ENCODE measurements around the gene ROBO1.

The ROBO1 gene

DNA sequence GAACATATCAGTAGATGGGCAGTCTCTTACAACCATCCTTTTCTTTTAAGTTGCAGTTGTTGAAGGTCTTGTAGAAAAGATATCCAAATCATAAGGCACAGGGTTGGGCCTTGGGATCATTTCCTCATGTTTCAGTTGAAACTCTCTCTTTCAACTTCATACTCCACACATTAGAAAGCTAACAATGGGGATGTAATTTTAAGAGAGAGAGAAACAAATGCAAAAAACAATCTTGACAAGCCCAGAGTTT lies 747.9 kb downstream of the ROBO1 start:
- no peak overlapping the region for H3K27ac Mint-ChIP-seq
- H3K4me1 Mint-ChIP-seq (ENCODE audit: low read depth), result peaks cover 2% of the 10 kb centered on the region
- no peaks in the 10 kb centered on the region for H3K9me3 Mint-ChIP-seq
- H3K4me3 Mint-ChIP-seq, result peak overlapping the region; percentile 51
- H3K36me3 Mint-ChIP-seq (ENCODE audit: low read depth), result peaks cover 2% of the 10 kb centered on the region
- peaks cover 7% of the 10 kb centered on the region for H3K27me3 Mint-ChIP-seq (ENCODE audit: low read depth)

GRCh38 chr3:79019137-79019923 lies 748.5 kb downstream of the ROBO1 start:
- H3K27me3 Mint-ChIP-seq (ENCODE audit: low read depth), result peaks cover 7% of the 10 kb centered on the region

GRCh38 chr3:79018671-79019136 lies 749.1 kb downstream of the ROBO1 start:
- Mint-ChIP-seq H3K27ac (no peak overlapping the region), H3K27me3 (ENCODE audit: low read depth) (peaks cover 7% of the 10 kb centered on the region), H3K4me1 (ENCODE audit: low read depth) (peaks cover 2% of the 10 kb centered on the region), H3K4me3 (no peak overlapping the region), H3K36me3 (ENCODE audit: low read depth) (peaks cover 2% of the 10 kb centered on the region), H3K9me3 (no peaks in the 10 kb centered on the region)

More at GRCh38 chr3:79019137-79019923, 748.5 kb downstream of the ROBO1 start:
- H3K9me3 Mint-ChIP-seq, result no peaks in the 10 kb centered on the region
- peaks cover 2% of the 10 kb centered on the region for H3K4me1 Mint-ChIP-seq (ENCODE audit: low read depth)
- H3K27ac Mint-ChIP-seq, result no peak overlapping the region
- H3K36me3 Mint-ChIP-seq (ENCODE audit: low read depth), result peaks cover 2% of the 10 kb centered on the region
- peak overlapping the region; percentile 51 for H3K4me3 Mint-ChIP-seq

GRCh38 chr3:79018265-79018664 lies 749.5 kb downstream of the ROBO1 start:
- peaks cover 2% of the 10 kb centered on the region for H3K36me3 Mint-ChIP-seq (ENCODE audit: low read depth)
- H3K4me1 Mint-ChIP-seq (ENCODE audit: low read depth), result peaks cover 2% of the 10 kb centered on the region
- no peaks in the 10 kb centered on the region for H3K9me3 Mint-ChIP-seq
- peaks cover 7% of the 10 kb centered on the region for H3K27me3 Mint-ChIP-seq (ENCODE audit: low read depth)
- no peak overlapping the region for H3K4me3 Mint-ChIP-seq
- no peak overlapping the region for H3K27ac Mint-ChIP-seq

DNA sequence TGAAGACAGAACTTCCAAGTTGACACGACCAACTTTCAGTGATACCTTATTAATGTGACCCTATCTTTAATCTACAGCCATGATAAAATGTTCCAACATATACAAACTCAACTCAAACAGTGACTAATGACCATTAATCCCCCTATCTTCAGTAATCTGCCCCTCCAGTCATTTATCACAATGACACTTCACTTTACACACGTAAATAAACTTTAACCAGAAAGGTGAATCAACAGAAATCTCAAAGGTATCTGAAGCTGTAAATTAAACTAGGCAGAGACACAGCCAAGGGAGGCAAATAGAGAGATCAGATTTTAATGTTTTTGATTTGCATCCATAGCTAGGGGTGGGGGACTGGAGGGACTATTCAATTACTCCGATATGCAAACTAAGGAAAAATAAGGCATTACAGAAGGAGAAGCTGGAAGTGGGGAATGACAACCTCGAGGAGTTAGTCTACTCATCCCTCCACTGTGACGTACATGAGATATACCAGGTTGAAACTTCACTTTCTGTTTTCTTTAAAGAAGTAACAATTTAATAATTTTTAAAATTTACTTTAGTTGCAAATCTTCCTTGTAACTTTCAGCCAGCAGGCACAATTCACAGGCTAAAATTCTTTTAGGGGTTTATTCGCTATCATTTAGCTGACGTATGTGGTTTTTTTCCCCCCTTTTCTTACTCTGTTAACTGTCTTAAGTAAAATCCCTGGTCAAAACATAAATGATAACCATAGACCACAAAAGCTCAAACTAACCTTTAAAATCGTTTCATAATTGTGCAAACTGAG lies 751.0 kb downstream of the ROBO1 start:
- Mint-ChIP-seq H3K4me1 (ENCODE audit: low read depth) (peaks cover 2% of the 10 kb centered on the region), H3K27me3 (ENCODE audit: low read depth) (peaks cover 7% of the 10 kb centered on the region), H3K9me3 (no peaks in the 10 kb centered on the region), H3K36me3 (ENCODE audit: low read depth) (peaks cover 2% of the 10 kb centered on the region), H3K27ac (no peak overlapping the region), H3K4me3 (no peak overlapping the region)

- Mint-ChIP-seq H3K4me3 (no peak overlapping the region), H3K4me1 (ENCODE audit: low read depth) (peaks cover 2% of the 10 kb centered on the region)
These were observed 751.9 kb downstream of the ROBO1 start for GRCh38 chr3:79015854-79016253.

GRCh38 chr3:79012946-79013362 lies 754.8 kb downstream of the ROBO1 start:
- H3K27ac Mint-ChIP-seq, result no peak overlapping the region
- no peaks in the 10 kb centered on the region for H3K9me3 Mint-ChIP-seq
- H3K4me3 Mint-ChIP-seq, result no peak overlapping the region
- H3K4me1 Mint-ChIP-seq (ENCODE audit: low read depth), result no peaks in the 10 kb centered on the region
- H3K27me3 Mint-ChIP-seq (ENCODE audit: low read depth), result no peaks in the 10 kb centered on the region
- H3K36me3 Mint-ChIP-seq (ENCODE audit: low read depth), result no peaks in the 10 kb centered on the region

More at GRCh38 chr3:79015854-79016253, 751.9 kb downstream of the ROBO1 start:
- peaks cover 2% of the 10 kb centered on the region for H3K36me3 Mint-ChIP-seq (ENCODE audit: low read depth)
- H3K27me3 Mint-ChIP-seq (ENCODE audit: low read depth), result peaks cover 7% of the 10 kb centered on the region
- H3K27ac Mint-ChIP-seq, result no peak overlapping the region
- no peaks in the 10 kb centered on the region for H3K9me3 Mint-ChIP-seq

DNA sequence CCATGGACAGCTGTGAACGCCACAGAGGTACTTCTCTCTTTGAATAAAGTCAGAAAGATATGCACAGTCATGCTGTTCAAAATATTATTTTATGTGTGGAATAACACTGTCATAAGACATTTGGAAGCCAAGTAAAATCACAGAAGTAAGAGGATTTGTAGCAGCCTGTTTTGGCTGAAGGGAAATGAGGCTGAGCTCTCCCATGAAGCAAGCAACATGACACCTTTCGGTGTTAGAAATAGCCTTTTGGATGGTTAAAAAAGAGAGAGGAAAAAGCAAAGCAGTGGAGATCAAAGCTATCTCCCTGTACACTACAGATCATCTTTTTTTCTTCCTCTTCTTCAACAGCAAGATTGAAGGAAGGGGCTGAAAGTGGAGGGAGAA lies 755.3 kb downstream of the ROBO1 start:
- Mint-ChIP-seq H3K9me3 (no peaks in the 10 kb centered on the region), H3K27ac (no peak overlapping the region), H3K36me3 (ENCODE audit: low read depth) (no peaks in the 10 kb centered on the region), H3K27me3 (ENCODE audit: low read depth) (no peaks in the 10 kb centered on the region), H3K4me3 (no peak overlapping the region), H3K4me1 (ENCODE audit: low read depth) (no peaks in the 10 kb centered on the region)

GRCh38 chr3:79011821-79012529 lies 755.8 kb downstream of the ROBO1 start:
- no peaks in the 10 kb centered on the region for H3K9me3 Mint-ChIP-seq

DNA sequence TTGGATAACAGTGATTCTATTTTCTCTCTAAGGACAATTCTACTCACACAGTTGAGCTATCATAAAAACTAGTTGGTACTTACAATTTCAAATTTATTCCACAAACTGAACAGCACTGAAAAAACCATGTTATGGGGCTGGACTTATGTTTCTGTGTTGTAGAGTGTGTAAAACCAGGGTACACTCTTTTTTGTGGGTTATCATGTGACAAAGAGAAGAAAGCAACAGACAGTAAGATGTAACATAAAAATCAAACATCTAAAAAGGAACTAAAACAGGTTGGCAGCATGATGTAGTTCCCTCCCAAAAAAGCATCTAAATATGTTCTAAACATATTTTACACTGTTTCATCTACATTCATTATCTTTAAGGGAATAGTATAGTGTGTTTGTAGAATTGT lies 757.9 kb downstream of the ROBO1 start:
- no peaks in the 10 kb centered on the region for H3K9me3 Mint-ChIP-seq
- H3K4me3 Mint-ChIP-seq, result no peak overlapping the region
- no peaks in the 10 kb centered on the region for H3K4me1 Mint-ChIP-seq (ENCODE audit: low read depth)
- H3K36me3 Mint-ChIP-seq (ENCODE audit: low read depth), result no peaks in the 10 kb centered on the region
- no peaks in the 10 kb centered on the region for H3K27me3 Mint-ChIP-seq (ENCODE audit: low read depth)
- H3K27ac Mint-ChIP-seq, result no peak overlapping the region

More at GRCh38 chr3:79011821-79012529, 755.8 kb downstream of the ROBO1 start:
- Mint-ChIP-seq H3K4me3 (no peak overlapping the region), H3K36me3 (ENCODE audit: low read depth) (no peaks in the 10 kb centered on the region), H3K27me3 (ENCODE audit: low read depth) (no peaks in the 10 kb centered on the region), H3K4me1 (ENCODE audit: low read depth) (no peaks in the 10 kb centered on the region), H3K27ac (no peak overlapping the region)

DNA sequence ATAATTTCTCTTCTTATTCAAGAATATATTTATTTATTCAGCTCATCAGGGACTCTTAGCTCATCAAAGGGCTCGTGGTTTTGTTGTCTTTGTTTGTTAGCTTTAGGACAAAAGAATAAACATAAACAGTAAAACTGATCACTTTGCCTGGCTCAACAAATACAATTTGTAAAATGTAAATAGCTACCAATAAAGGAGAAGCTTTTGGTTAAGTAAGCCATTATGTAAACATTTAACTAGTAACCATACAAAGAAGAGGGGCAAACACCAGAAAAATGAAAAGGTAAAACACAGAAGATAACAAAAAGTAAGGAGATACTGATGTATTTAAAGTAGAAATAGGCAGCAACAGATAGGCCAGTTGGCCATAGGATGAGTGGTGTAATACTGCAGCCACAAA lies 761.7 kb downstream of the ROBO1 start:
- no peak overlapping the region for H3K4me3 Mint-ChIP-seq
- H3K27ac Mint-ChIP-seq, result no peak overlapping the region
- no peaks in the 10 kb centered on the region for H3K27me3 Mint-ChIP-seq (ENCODE audit: low read depth)
- no peaks in the 10 kb centered on the region for H3K4me1 Mint-ChIP-seq (ENCODE audit: low read depth)
- no peaks in the 10 kb centered on the region for H3K36me3 Mint-ChIP-seq (ENCODE audit: low read depth)
- H3K9me3 Mint-ChIP-seq, result no peaks in the 10 kb centered on the region

GRCh38 chr3:79005084-79005483 lies 762.7 kb downstream of the ROBO1 start:
- H3K9me3 Mint-ChIP-seq, result no peaks in the 10 kb centered on the region
- no peaks in the 10 kb centered on the region for H3K36me3 Mint-ChIP-seq (ENCODE audit: low read depth)
- no peak overlapping the region for H3K4me3 Mint-ChIP-seq
- no peak overlapping the region for H3K27ac Mint-ChIP-seq
- no peaks in the 10 kb centered on the region for H3K27me3 Mint-ChIP-seq (ENCODE audit: low read depth)
- H3K4me1 Mint-ChIP-seq (ENCODE audit: low read depth), result no peaks in the 10 kb centered on the region

DNA sequence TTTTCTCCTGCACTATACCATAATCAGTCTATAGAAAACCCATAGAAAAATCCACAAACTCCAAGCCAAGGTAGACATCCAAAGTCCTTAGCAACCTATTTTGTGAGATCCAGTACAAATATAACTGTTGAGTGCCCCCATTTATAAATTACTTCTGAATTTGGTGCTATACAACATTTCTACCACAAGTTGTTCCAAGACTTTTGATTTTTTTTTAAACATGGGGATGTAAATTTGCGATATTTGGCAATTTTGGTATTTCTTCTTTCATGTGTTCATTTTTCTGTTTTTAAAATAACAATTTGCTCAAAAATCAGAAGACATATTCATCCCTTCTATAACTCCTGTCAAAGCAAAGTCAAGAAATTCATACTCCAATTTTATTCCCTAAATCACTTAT lies 763.8 kb downstream of the ROBO1 start:
- Mint-ChIP-seq H3K9me3 (peaks cover 3% of the 10 kb centered on the region), H3K36me3 (ENCODE audit: low read depth) (no peaks in the 10 kb centered on the region), H3K4me3 (no peak overlapping the region), H3K4me1 (ENCODE audit: low read depth) (no peaks in the 10 kb centered on the region), H3K27me3 (ENCODE audit: low read depth) (no peaks in the 10 kb centered on the region), H3K27ac (no peak overlapping the region)

DNA sequence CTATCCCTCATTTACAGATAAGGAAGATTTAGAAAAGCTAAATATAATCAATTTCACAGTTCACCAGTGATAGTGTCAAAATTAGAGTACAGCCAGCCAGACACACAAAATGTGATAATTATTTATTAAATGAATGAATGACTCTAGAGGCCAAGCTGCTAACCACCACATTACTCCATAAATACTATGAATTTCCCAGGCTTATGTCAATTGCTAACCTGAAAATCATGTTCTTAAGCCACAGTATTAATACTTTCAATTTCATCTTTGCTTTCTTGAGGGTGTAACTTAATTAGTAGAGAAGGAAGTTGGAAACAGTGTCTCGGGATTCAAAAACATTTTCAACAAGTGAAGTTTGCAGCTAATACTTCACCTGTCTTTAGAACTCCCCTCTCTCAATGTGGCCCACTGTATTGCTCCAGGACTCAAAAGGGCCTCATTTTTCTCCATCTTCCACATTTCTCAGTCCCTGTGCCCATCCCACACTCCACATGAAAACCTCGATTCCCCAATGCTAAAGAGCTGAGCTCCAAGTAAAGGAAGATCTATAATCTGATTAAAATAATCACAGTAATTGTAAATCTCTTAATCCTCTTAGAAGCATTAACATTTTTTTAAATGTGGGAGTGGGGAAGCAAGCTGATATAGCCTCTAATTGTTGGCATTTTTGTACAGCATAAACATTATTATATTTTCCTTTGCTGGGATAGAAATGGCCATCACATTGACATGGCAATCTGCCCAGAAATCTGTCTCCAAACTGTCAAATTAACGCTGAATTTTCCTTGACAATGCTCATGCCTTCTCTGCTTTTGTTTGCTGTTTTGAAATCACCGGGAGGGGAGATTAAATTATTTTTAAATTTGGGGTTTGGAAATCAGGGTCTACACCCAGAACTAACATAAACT lies 765.1 kb downstream of the ROBO1 start:
- H3K4me1 Mint-ChIP-seq (ENCODE audit: low read depth), result no peaks in the 10 kb centered on the region
- no peaks in the 10 kb centered on the region for H3K27me3 Mint-ChIP-seq (ENCODE audit: low read depth)
- no peaks in the 10 kb centered on the region for H3K36me3 Mint-ChIP-seq (ENCODE audit: low read depth)
- no peak overlapping the region for H3K27ac Mint-ChIP-seq
- H3K4me3 Mint-ChIP-seq, result no peak overlapping the region
- peaks cover 9% of the 10 kb centered on the region for H3K9me3 Mint-ChIP-seq
